NCI-H748 treated with DMSO at 0.1 percent for 48 hours (cell line): ENCODE measurements around the gene TMEM119.
A peak's percentile ranks its signal among the peaks of the same experiment; 100 is the strongest.
"Not testable (repeated sequence)": the region's sequence is repeated elsewhere in the genome, so short reads cannot be mapped to it uniquely, and the experiment has no call there.

Experiments
- DNase-seq: peaks from one replicate; lab custom pipeline; 2025; lab: John Stamatoyannopoulos, UW

The TMEM119 gene

GRCh38 chr12:108634341-108634751, 36.5 kb upstream of the TMEM119 start:
- DNase-seq: no peak

- no peak for DNase-seq
Observed at GRCh38 chr12:108633534-108634248, 35.8 kb upstream of the TMEM119 start, which contains the start of gene SELPLG. Gene SELPLG, minus strand, starts transcription at chr12:108633894. Its CDS starts 9,587 bp downstream, at chr12:108624307.

DNA sequence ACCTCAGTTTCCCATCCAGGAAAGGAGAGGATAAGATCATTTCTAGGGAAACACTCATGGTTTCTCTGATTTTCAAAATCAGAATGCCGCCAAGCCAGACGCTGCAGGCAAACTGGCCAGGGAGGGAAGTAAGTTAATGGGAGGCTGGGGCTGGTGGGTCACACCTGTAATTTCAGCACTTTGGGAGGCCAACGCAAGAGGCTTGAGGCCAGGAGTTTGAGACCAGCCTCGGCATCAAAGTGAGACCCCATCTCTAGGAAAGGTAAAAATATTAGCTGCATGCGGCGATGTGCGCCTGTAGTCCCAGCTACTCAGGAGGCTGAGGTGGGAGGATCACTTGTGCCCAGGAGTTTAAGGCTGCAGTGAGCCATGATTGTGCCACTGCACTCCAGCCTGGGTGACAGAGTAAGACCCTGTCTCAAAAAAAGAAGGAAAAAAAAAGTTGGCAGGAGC, 35.2 kb upstream of the TMEM119 start:
- no peak for DNase-seq

DNA sequence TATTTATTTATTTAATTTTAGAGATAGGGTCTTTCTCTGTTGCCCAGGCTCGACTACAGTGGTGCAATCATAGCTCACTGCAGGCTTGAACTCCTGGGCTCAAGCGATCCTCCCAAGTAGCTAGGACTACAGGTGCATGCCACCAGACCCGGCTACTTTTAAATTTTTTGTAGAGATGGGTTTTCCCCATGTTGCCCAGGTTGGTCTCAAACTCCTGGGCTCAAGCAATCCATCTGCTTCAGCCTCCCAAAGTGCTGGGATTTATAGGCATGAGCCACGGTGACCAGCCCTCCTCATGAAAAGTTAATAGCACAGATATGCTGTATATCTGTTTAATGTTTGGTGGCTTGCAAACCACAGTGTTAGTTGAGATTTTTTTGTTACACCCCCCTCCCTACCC, 33.4 kb upstream of the TMEM119 start:
- DNase-seq: not testable (repeated sequence)

DNA sequence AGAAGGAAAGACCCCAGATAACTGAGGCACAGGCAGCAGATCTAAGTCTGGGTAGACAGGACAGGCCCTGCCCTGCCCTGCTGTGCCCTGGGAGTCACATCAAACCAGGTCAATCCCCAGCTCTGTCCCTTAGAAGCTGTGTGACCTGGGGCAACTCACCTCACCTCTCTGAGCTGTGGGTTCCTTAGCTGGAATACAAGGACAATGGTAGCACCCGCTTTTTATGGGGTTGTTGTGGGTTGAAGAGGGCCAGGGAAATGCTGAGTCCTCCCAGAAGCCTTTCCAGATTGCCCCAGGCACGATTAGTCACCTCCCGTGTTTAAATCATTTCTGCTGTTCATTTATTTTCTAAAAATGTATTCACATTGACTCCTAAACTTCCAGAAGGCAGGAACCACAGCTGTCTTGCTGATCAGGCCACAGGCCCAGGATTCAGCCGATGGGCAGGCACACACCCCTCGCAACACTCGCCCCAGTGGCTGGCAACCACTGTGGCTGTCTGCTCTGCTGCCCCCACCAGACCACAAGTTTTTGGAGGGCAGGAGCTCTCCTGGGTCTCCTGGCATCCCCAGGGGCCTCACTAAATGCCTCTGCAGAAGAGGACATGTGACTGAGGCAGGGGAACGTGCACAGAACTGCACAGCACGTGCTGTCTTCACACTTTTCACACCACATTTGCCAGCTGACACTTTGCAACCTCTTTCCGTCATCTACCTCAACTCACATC, 32.8 kb upstream of the TMEM119 start:
- DNase-seq: no peak

DNA sequence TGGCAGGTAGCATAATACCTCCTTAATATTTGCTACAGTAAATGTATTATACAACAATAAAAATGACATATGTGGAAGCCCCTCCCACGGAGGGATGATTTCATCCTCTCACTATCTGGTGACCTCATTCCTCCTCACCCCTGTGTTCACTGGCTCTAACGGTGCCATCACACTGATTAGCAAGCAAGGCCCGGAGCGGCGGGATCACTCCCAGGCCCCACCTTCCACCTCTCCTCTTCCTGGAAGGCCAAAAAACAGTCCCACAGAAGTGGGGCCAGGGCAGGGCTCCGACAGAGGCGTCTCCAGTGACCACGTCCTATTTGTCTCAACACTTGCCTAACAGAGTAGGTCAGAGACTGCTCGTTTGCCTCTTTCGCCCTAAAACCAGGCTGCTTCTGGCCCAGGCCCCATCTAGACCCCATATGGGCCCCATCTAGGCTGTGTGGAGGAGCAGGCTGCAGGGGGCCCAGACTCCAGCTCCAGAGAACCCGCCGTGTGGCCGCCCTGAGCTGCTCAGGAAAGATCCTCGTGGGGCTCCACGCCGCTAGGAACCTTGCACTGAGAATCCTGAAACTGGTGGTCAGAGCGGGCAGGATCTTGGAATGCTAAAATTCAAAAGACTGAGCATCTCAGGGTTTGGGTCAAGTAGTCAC, 32.1 kb upstream of the TMEM119 start:
- no peak for DNase-seq

GRCh38 chr12:108629151-108629550, 31.3 kb upstream of the TMEM119 start:
- no peak for DNase-seq

GRCh38 chr12:108627134-108627920, 29.4 kb upstream of the TMEM119 start:
- no peak for DNase-seq

- DNase-seq: no peak
Observed at GRCh38 chr12:108625228-108625627, 27.3 kb upstream of the TMEM119 start.

DNA sequence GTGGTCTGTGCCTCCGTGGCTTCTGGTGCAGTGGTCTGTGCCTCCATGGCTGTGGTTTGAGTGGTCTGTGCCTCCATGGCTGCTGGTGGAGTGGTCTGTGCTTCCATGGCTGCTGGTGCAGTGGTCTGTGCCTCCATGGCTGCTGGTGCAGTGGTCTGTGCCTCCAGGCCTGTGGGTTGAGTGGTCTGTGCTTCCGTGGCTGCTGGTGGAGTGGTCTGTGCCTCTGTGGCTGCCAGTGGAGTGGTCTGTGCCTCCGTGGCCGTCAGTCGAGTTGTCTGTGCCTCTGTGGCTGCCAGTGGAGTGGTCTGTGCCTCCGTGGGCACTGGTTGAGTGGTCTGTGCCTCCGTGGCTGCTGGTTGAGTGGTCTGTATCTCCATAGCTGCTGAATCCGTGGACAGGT, 25.7 kb upstream of the TMEM119 start:
- no peak for DNase-seq

GRCh38 chr12:108622921-108623514, 25.1 kb upstream of the TMEM119 start:
- no peak for DNase-seq

DNA sequence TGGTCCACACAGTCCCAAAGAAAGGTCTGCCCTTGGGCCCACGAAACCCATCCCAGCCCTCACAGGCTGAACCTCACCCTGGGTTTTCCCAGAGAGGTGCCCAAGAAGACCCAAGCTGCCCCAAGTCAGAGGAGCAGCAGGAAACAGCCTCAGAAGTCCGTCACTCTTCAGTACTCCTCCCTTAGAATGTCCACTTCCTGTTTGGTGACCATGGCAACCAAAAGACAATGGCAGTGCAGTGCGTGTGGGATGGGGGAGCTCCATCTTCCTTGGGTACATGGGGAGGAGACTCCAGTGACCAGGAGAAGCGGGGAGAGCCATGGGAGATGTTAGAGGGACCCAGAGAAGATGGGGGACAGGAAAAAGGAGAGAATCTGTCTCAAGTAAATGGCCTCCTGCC, 24.5 kb upstream of the TMEM119 start:
- peak; percentile 5 for DNase-seq

DNA sequence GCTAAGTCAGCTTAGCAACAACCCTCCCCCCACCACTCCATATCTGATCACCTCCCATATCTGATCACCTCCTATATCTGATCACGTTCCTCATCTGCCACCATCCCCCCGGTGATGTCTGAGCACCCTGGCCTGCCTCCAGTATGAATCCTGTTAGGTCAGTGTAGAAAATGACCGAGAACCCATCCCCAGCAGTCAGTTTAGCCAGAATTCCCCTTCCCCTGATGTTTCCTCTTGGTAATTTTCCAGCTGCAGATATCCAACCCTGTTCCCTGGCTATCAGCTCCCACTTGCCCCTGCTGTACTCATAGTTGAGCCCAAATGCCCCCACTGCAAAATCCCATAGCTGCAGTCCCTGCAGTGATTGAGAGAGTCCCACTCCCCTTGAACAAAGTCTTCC, 23.3 kb upstream of the TMEM119 start:
- DNase-seq: no peak

GRCh38 chr12:108620236-108620879, 22.5 kb upstream of the TMEM119 start:
- DNase-seq: no peak

- DNase-seq: no peak
Observed at GRCh38 chr12:108619369-108620160, 21.7 kb upstream of the TMEM119 start.

- DNase-seq: not testable (repeated sequence)
Observed at GRCh38 chr12:108618953-108619274, 21.0 kb upstream of the TMEM119 start.

DNA sequence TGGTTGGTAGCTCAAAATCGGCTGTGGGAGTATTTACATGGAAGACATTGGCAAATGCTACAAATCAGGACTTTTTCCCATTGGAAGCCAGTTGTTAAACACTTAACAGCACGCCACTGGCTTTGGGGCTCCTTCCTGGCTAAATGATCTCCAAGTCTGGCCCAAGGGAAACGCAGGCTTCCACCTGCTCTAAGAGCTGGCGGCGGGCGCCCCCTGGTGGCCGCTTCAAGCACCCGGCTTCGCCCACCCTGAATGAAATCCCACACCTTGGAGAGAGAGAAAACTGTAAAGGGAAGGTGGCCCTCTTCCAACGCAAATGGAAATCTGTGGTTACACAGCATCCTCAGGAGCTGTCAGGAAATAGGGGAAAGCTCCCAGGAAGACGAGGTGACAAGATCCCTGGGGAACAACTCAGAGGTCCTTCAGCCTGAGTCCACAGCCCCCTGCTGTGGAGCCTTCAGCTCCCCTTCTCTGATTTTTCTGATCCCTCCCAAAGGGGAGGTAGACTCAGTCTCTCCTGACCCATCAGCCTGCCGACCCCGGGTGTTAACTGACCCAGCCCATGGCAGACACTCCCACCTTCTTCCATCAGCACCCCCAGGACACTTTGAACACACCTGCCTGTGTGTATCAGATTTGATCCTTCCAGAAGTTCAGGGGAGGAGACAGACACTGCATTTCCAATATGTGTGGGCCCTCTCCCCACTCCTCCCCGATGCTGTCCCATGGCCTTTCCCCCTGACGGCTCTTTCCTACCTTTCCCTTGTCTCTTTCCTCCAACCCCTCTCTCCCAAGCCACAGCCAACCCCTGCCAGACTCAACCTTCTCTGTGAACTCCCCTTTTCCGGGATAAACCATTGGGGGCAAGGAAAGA, 20.4 kb upstream of the TMEM119 start:
- DNase-seq: peak; percentile 43

GRCh38 chr12:108616941-108617858, 19.3 kb upstream of the TMEM119 start:
- DNase-seq: no peak
